CD8-positive, alpha-beta memory T cell (primary cell): ENCODE measurements around the gene SLC39A6. TPM values are rescaled to one million over a fixed set of nuclear protein-coding genes. Genes with fewer than 3 reads are reported as not detected.
"Not testable (repeated sequence)": the region's sequence is repeated elsewhere in the genome, so short reads cannot be mapped to it uniquely, and the experiment has no call there.

Experiments used
- CTCF ChIA-PET: fragments of 350-600 bp; sonication (Branson Sonifier 250); formaldehyde crosslinking; loops from one replicate; lab custom pipeline; 2021; ENCODE audit warnings: antibody characterized with exemption; lab: Charles Lee
- POLR2A ChIA-PET: fragments of 350-600 bp; sonication (Branson Sonifier 250); formaldehyde crosslinking; loops from one replicate; lab custom pipeline; 2021; ENCODE audit warnings: antibody characterized with exemption; lab: Charles Lee
- DNase-seq, 5 donors: peaks; one replicate each; pipeline versions ENCODE4 v3.0.0 to v3.0.0-alpha.2; 2020 to 2022; ENCODE audit warnings: mixed read lengths in 1 of 5
- H3K27ac ChIP-seq: one replicate; pipeline ENCODE4 v1.7.0; 2013; ENCODE audit warnings: low read depth, mild to moderate bottlenecking, low read length, moderate library complexity
- H3K27me3 ChIP-seq: 2 replicates; pipeline ENCODE4 v1.7.0; 2013; ENCODE audit warnings: low read length, mild to moderate bottlenecking; ENCODE audit not compliant: insufficient read depth, poor library complexity, severe bottlenecking
- H3K36me3 ChIP-seq: 2 replicates; pipeline ENCODE4 v1.7.0; 2013; ENCODE audit warnings: mild to moderate bottlenecking, low read length, moderate library complexity; ENCODE audit not compliant: insufficient read depth
- H3K4me1 ChIP-seq: 2 replicates; pipeline ENCODE4 v1.7.0; 2013; ENCODE audit warnings: mild to moderate bottlenecking, low read length, moderate library complexity; ENCODE audit not compliant: insufficient read depth
- H3K4me3 ChIP-seq: 2 replicates; pipeline ENCODE4 v1.7.0; 2013; ENCODE audit warnings: mild to moderate bottlenecking, low read length
- H3K9me3 ChIP-seq: 2 replicates; pipeline ENCODE4 v1.7.0; 2013; ENCODE audit warnings: mild to moderate bottlenecking, low read length
- H3K27ac Mint-ChIP-seq, 8 donors: one replicate each; pipeline ENCODE4 v1.8.0; 2020 to 2021; ENCODE audit warnings: mixed read lengths in 8 of 8, mild to moderate bottlenecking in 6 of 8, inconsistent platforms in 3 of 8, moderate library complexity in 3 of 8
- H3K27me3 Mint-ChIP-seq, 2 donors: one replicate each; pipeline ENCODE4 v1.8.0; 2020 to 2021; ENCODE audit warnings: mixed read lengths in 2 of 2, mild to moderate bottlenecking in 1 of 2, moderate library complexity in 1 of 2
- H3K36me3 Mint-ChIP-seq, 3 donors: one replicate each; pipeline ENCODE4 v1.8.0; 2020 to 2021; ENCODE audit warnings: mixed read lengths in 3 of 3, inconsistent platforms in 1 of 3, mild to moderate bottlenecking in 1 of 3
- H3K4me1 Mint-ChIP-seq, 3 donors: one replicate each; pipeline ENCODE4 v1.8.0; 2020 to 2021; ENCODE audit warnings: mixed read lengths in 3 of 3, inconsistent platforms in 1 of 3, mild to moderate bottlenecking in 1 of 3
- H3K4me3 Mint-ChIP-seq, 7 donors: one replicate each; pipeline ENCODE4 v1.8.0; 2020 to 2021; ENCODE audit warnings: mixed read lengths in 7 of 7, mild to moderate bottlenecking in 6 of 7, moderate library complexity in 4 of 7, inconsistent platforms in 2 of 7
- H3K9me3 Mint-ChIP-seq, 5 donors: one replicate each; pipeline ENCODE4 v1.8.0; 2020 to 2022; ENCODE audit warnings: mixed read lengths in 5 of 5, mild to moderate bottlenecking in 3 of 5, moderate library complexity in 2 of 5, inconsistent platforms in 1 of 5
- polyA plus RNA-seq: library from polyadenylated mRNA; unstranded; fragments of 300-500 nt; fragmentation: Illumina TruSeq; gene quantifications from one replicate; pipeline ENCODE4 v1.2.3, GENCODE V29; 2021
- total RNA-seq, 2 experiments: library from RNA; stranded (reverse); gene quantifications; one replicate each; pipeline ENCODE4 v1.2.3, GENCODE V29; 2021

The SLC39A6 gene
- total and polyA plus RNA-seq, 3 experiments from 2014 or later = 33.1 to 44.8 (median 43.8) TPM

DNA sequence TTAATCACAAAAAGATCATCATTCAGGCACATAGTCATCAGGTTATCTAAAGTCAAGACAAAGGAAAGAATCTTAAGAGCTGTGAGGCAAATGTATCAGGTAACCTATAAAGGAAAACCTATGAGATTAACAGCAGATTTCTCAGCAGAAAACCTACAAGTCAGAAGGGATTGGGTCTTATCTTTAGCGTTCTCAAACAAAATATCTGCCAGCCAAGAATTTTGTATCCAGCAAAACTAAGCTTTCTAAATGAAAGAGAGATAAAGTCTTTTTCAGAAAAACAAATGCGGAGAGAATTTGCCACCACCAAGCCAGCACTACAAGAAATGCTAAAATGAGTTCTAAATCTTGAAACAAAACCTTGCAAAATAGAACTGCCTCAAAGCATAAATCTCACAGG is 48.0 kb downstream of the SLC39A6 start:
- H3K9me3 ChIP-seq, POLR2A ChIA-PET, H3K4me1 ChIP-seq, H3K27ac Mint-ChIP-seq, H3K4me3 Mint-ChIP-seq, H3K4me1 Mint-ChIP-seq, H3K4me3 ChIP-seq, H3K36me3 ChIP-seq, DNase-seq, H3K27me3 ChIP-seq, H3K27ac ChIP-seq: not testable (repeated sequence)
- H3K27me3 Mint-ChIP-seq = peaks cover 4 to 23% of the 10 kb centered on the region in 2 donors
- CTCF ChIA-PET = interaction anchor here (1.4 kb wide), 1 partner anchor 204 kb away, joined by 3 read pairs; no protein-coding TSS in a partner anchor
- peaks cover 9 to 21% (median 17%) of the 10 kb centered on the region in 5 donors for H3K9me3 Mint-ChIP-seq
- H3K36me3 Mint-ChIP-seq = peaks cover 0 to 29% (median 0%) of the 10 kb centered on the region in 3 donors

- POLR2A ChIA-PET = no interaction called here
- no peaks in the 10 kb centered on the region for H3K4me1 ChIP-seq
- CTCF ChIA-PET = no interaction called here
- H3K36me3 Mint-ChIP-seq = peaks cover 0 to 22% (median 0%) of the 10 kb centered on the region in 3 donors
- no peak overlapping the region for H3K27ac ChIP-seq
- no peak overlapping the region for H3K4me3 Mint-ChIP-seq
- no peak for DNase-seq
- H3K4me1 Mint-ChIP-seq = peaks cover 0 to under 1% (median 0%) of the 10 kb centered on the region in 3 donors
- no peaks in the 10 kb centered on the region for H3K36me3 ChIP-seq
- no peaks in the 10 kb centered on the region for H3K27me3 ChIP-seq
- peaks cover 9 to 21% (median 17%) of the 10 kb centered on the region in 5 donors for H3K9me3 Mint-ChIP-seq
- peaks cover 13 to 37% of the 10 kb centered on the region in 2 donors for H3K27me3 Mint-ChIP-seq
- no peaks in the 10 kb centered on the region for H3K9me3 ChIP-seq
- no peak overlapping the region for H3K4me3 ChIP-seq
- no peak overlapping the region for H3K27ac Mint-ChIP-seq
Measured at GRCh38 chr18:36078751-36079529, 50.2 kb downstream of the SLC39A6 start.

- H3K27ac ChIP-seq, H3K4me3 ChIP-seq, H3K27me3 ChIP-seq, CTCF ChIA-PET, H3K4me1 ChIP-seq, H3K36me3 ChIP-seq, H3K9me3 ChIP-seq, POLR2A ChIA-PET, H3K27ac Mint-ChIP-seq, DNase-seq, H3K4me3 Mint-ChIP-seq, H3K4me1 Mint-ChIP-seq: not testable (repeated sequence)
- Mint-ChIP-seq H3K27me3 (peaks cover 17 to 41% of the 10 kb centered on the region in 2 donors), H3K9me3 (peaks cover 9 to 21% (median 17%) of the 10 kb centered on the region in 5 donors), H3K36me3 (peaks cover 0 to 22% (median 0%) of the 10 kb centered on the region in 3 donors)
Measured at GRCh38 chr18:36077764-36078163, 51.4 kb downstream of the SLC39A6 start.

DNA sequence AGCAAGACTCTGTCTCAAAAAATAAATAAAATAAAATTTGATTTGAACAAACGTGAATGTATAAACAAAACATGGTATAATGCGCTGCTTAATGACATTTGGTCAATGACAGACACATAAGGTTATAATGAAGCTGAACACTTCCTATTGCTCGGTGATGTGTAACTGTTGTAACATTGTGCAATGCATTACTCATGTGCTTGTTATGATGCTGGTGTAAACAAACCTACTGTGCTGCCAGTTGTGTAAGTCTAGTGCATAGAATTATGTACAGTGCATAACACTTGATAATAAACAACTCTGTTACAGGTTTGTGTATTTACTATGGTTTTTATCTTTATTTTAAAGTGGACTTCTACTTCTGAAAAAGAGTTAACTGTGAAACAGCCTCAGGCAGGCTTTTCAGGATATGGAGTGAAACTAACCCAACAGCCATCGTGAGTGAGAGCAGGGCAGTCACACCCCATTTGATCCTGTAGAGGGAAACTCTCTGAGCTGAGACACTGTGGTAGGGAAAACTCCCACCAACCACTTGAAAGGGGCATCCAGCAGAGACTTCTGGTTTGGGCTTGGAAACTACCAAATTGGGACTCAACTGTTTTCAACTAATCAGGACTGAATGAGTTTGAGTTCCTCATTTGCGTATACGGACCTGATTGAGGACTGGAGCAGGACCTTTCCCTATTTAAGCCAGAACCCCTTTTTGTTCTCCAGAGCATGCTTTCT is 53.1 kb downstream of the SLC39A6 start:
- no peak overlapping the region for H3K4me3 Mint-ChIP-seq
- H3K36me3 Mint-ChIP-seq = peaks cover 0 to 15% (median 0%) of the 10 kb centered on the region in 3 donors
- H3K27ac Mint-ChIP-seq = no peak overlapping the region
- POLR2A ChIA-PET = no interaction called here
- no peak for DNase-seq
- no peak overlapping the region for H3K27ac ChIP-seq
- H3K27me3 ChIP-seq = no peaks in the 10 kb centered on the region
- H3K9me3 Mint-ChIP-seq = peaks cover 3 to 14% (median 10%) of the 10 kb centered on the region in 5 donors
- H3K27me3 Mint-ChIP-seq = peaks cover 17 to 35% of the 10 kb centered on the region in 2 donors
- no peaks in the 10 kb centered on the region for H3K4me1 ChIP-seq
- H3K4me1 Mint-ChIP-seq = no peaks in the 10 kb centered on the region
- H3K9me3 ChIP-seq = no peaks in the 10 kb centered on the region
- no peaks in the 10 kb centered on the region for H3K36me3 ChIP-seq
- no peak overlapping the region for H3K4me3 ChIP-seq
- CTCF ChIA-PET = interaction anchor here (0.9 kb wide), 1 partner anchor 20 kb away, joined by 3 read pairs; no protein-coding TSS in a partner anchor

GRCh38 chr18:36074435-36074834 is 54.7 kb downstream of the SLC39A6 start:
- Mint-ChIP-seq H3K27me3 (peaks cover 16 to 26% of the 10 kb centered on the region in 2 donors), H3K36me3 (peaks cover 0 to 7% (median 0%) of the 10 kb centered on the region in 3 donors), H3K4me1 (no peaks in the 10 kb centered on the region), H3K27ac (peak overlapping the region in 1 of 8 donors; percentile 63), H3K9me3 (peaks cover 0 to 6% (median 0%) of the 10 kb centered on the region in 5 donors), H3K4me3 (no peak overlapping the region)
- ChIA-PET POLR2A (no interaction called here), CTCF (interaction anchor here (1.5 kb wide), 1 partner anchor 57 kb away, joined by 3 read pairs; no protein-coding TSS in a partner anchor)
- Histone ChIP-seq H3K27ac (no peak overlapping the region), H3K4me3 (no peak overlapping the region), H3K9me3 (no peaks in the 10 kb centered on the region), H3K4me1 (no peaks in the 10 kb centered on the region), H3K36me3 (no peaks in the 10 kb centered on the region), H3K27me3 (no peaks in the 10 kb centered on the region)
- no peak for DNase-seq

DNA sequence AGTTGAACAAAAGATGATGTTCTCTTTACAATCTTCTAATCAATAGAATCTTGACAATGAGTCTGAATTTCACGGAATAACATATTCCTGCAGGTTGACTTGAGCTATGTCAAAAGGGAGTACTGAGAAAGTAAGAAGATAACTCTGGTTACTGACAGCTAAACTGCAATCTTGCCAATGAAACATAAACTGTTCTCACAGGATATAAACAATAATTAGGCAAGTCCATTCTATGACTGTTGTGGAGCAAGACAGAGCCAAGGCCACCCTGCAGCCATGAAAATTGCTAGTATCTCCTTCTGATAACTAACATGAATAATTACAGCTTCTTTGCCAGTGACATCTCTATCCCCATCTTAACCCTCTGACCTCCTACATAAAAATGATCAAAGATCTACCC is 55.5 kb downstream of the SLC39A6 start:
- ChIA-PET CTCF (interaction anchor here (1.5 kb wide), 1 partner anchor 56 kb away, joined by 3 read pairs; no protein-coding TSS in a partner anchor), POLR2A (no interaction called here)
- H3K27me3 ChIP-seq = no peaks in the 10 kb centered on the region
- H3K4me3 ChIP-seq = no peak overlapping the region
- H3K27ac ChIP-seq = no peak overlapping the region
- Mint-ChIP-seq H3K36me3 (peaks cover 0 to 2% (median 0%) of the 10 kb centered on the region in 3 donors), H3K9me3 (peaks cover 0 to under 1% (median 0%) of the 10 kb centered on the region in 5 donors), H3K27ac (no peak overlapping the region), H3K4me3 (no peak overlapping the region), H3K4me1 (no peaks in the 10 kb centered on the region), H3K27me3 (peaks cover 13 to 23% of the 10 kb centered on the region in 2 donors)
- H3K9me3 ChIP-seq = no peaks in the 10 kb centered on the region
- no peaks in the 10 kb centered on the region for H3K4me1 ChIP-seq
- H3K36me3 ChIP-seq = no peaks in the 10 kb centered on the region
- DNase-seq = no peak

DNA sequence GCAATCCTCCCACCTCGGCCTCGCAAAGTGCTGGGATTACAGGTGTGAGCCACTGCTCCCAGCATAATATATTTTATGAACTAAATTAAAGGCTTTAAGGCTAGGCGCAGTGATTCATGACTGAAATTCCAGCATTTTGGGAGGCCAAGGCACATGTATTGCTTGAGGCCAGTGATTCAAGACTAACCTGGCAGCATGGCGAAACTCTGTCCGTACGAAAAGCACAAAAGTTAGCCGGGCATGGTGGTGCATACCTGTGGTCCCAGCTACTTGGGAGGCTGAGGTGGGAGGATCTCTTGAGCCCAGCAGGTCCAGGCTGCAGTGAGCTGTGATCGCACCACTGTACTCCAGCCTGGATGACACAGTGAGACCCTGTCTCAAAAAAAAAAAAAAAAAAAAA is 56.7 kb downstream of the SLC39A6 start:
- H3K36me3 Mint-ChIP-seq, DNase-seq, H3K4me1 ChIP-seq, H3K27ac ChIP-seq, H3K9me3 ChIP-seq, CTCF ChIA-PET, H3K4me1 Mint-ChIP-seq, POLR2A ChIA-PET, H3K9me3 Mint-ChIP-seq, H3K36me3 ChIP-seq, H3K4me3 ChIP-seq, H3K27ac Mint-ChIP-seq, H3K4me3 Mint-ChIP-seq, H3K27me3 ChIP-seq: not testable (repeated sequence)
- peaks cover 16 to 23% of the 10 kb centered on the region in 2 donors for H3K27me3 Mint-ChIP-seq
